Sigmoid colon (tissue), 7 donors: ENCODE measurements around the gene PRR7. TPM values are rescaled to one million over a fixed set of nuclear protein-coding genes. Genes with fewer than 3 reads are reported as not detected.

Source experiments
- DNase-seq: peaks from one replicate; pipeline ENCODE4 v3.0.0-alpha.2; 2019
- H3K27ac ChIP-seq, 4 donors: fragments of 200-600 bp; sonication (generic); one replicate each; pipeline ENCODE4 v1.5.1; 2016 to 2019; ENCODE audit warnings: mild to moderate bottlenecking in 1 of 4
- H3K27me3 ChIP-seq, 3 donors: fragments of 200-600 bp; sonication (generic); one replicate each; pipeline ENCODE4 v1.5.1; 2019; ENCODE audit warnings: mild to moderate bottlenecking in 1 of 3
- H3K36me3 ChIP-seq, 4 donors: fragments of 200-600 bp; sonication (generic); one replicate each; pipeline ENCODE4 v1.5.1; 2016 to 2019
- H3K4me1 ChIP-seq, 4 donors: fragments of 200-600 bp; sonication (generic); one replicate each; pipeline ENCODE4 v1.5.1; 2017 to 2019
- H3K4me3 ChIP-seq, 4 donors: fragments of 200-600 bp; sonication (generic); one replicate each; pipeline ENCODE4 v1.5.1; 2017 to 2019; ENCODE audit warnings: mild to moderate bottlenecking in 2 of 4, moderate library complexity in 1 of 4
- H3K9me3 ChIP-seq, 4 donors: fragments of 200-600 bp in 3 of 4; sonication (generic) in 3 of 4; one replicate each; pipeline versions ENCODE4 v1.5.1 to v1.6.1; 2013 to 2019
- CTCF ChIP-seq, 4 experiments: fragments of 450-650 bp in 3 of 4; fragments of 200-600 bp in 1 of 4; IDR thresholded peaks; one replicate each; pipeline ENCODE4 v1.5.1; 2016 to 2019; ENCODE audit warnings: antibody characterized with exemption in 4 of 4, mild to moderate bottlenecking in 3 of 4, moderate library complexity in 2 of 4
- EP300 ChIP-seq, 4 donors: sonication (generic); formaldehyde crosslinking; IDR thresholded peaks; one replicate each; pipeline ENCODE4 v1.6.1; 2017; ENCODE audit warnings: antibody characterized with exemption in 4 of 4
- POLR2A ChIP-seq, 2 donors: fragments of 450-650 bp; IDR thresholded peaks; one replicate each; pipeline ENCODE4 v1.6.1; 2016; ENCODE audit warnings: antibody characterized with exemption in 2 of 2, mild to moderate bottlenecking in 2 of 2, moderate library complexity in 2 of 2
- POLR2AphosphoS5 ChIP-seq, 4 donors: sonication (generic); formaldehyde crosslinking; IDR thresholded peaks; one replicate each; pipeline ENCODE4 v1.6.1; 2017; ENCODE audit warnings: antibody characterized with exemption in 4 of 4
- WGBS, 2 donors: extraction: QIAGEN DNeasy Blood & Tissue Kit; methylation state at CpG; one replicate each; pipeline ENCODE4 v1.1.7; 2013; 5-methylcytosine and 5-hydroxymethylcytosine counted together
- intact Hi-C: fragments of 100-400 bp; cut with DNase I; formaldehyde crosslinking; loops from one replicate; pipeline ENCODE4 v1.15.1; 2023
- polyA plus RNA-seq, 3 donors: library from polyadenylated mRNA; stranded (reverse); fragments of 200-250 nt; gene quantifications; one replicate each; pipeline ENCODE4 v1.2.3, GENCODE V29; 2013
- total RNA-seq, 4 donors: library from RNA; depleted of rRNA; stranded (reverse); fragments of >200 nt; gene quantifications; one replicate each; pipeline ENCODE4 v1.1.0, GENCODE V29; 2016
- donor health status: healthy with polysubstance abuse.
- donor health status: Bipolar disorder and iron deficiency.
- donor health status: healthy.

PRR7 gene
- total and polyA plus RNA-seq, 7 donors: 0.82 to 3.7 (median 2.2) TPM; not detected in 2

GRCh38 chr5:177427919-177428573, 18.6 kb upstream of the PRR7 start:
- DNase-seq: no peak
- TF ChIP-seq EP300 (IDR thresholded peaks at IDR 0.05) (no peak), CTCF (IDR thresholded peaks at IDR 0.05) (no peak), POLR2AphosphoS5 (IDR thresholded peaks at IDR 0.05) (no peak), POLR2A (IDR thresholded peaks at IDR 0.05) (no peak)
- Histone ChIP-seq H3K9me3 (no peaks in the 10 kb centered on the region), H3K27ac (peak overlapping the region; percentile 86 to 93 (median 89)), H3K27me3 (no peaks in the 10 kb centered on the region), H3K36me3 (peaks cover 2 to 27% (median 15%) of the 10 kb centered on the region in 4 donors), H3K4me3 (peak overlapping the region in 1 of 4 donors; percentile 85), H3K4me1 (peaks cover 0 to 45% (median 42%) of the 10 kb centered on the region in 4 donors)
- intact Hi-C loops: loop anchor here (2.0 kb wide), 2 partner anchors 27 to 71 kb away; no protein-coding TSS in a partner anchor
- WGBS, 2 donors: 54 to 74% methylated on average over 11 of the region's 11 CpGs

GRCh38 chr5:177428574-177429217, 17.9 kb upstream of the PRR7 start:
- no peaks in the 10 kb centered on the region for H3K9me3 ChIP-seq
- no peak overlapping the region for H3K4me3 ChIP-seq
- H3K4me1 ChIP-seq: peaks cover 0 to 45% (median 42%) of the 10 kb centered on the region in 4 donors
- peaks cover 9 to 33% (median 22%) of the 10 kb centered on the region in 4 donors for H3K36me3 ChIP-seq
- intact Hi-C loops: no loop called here
- TF ChIP-seq CTCF (IDR thresholded peaks at IDR 0.05) (no peak), POLR2AphosphoS5 (IDR thresholded peaks at IDR 0.05) (no peak), EP300 (IDR thresholded peaks at IDR 0.05) (no peak), POLR2A (IDR thresholded peaks at IDR 0.05) (no peak)
- peak overlapping the region in 3 of 4 donors; percentile 15 to 88 (median 86) for H3K27ac ChIP-seq
- no peaks in the 10 kb centered on the region for H3K27me3 ChIP-seq
- 69 to 83% methylated on average over 10 of the region's 10 CpGs for WGBS, 2 donors
- DNase-seq: no peak

- DNase-seq: peak; percentile 86
- H3K27ac ChIP-seq: peak overlapping the region in 2 of 4 donors; percentile 15 to 88
Observed at GRCh38 chr5:177429248-177430040, 17.2 kb upstream of the PRR7 start.

More at GRCh38 chr5:177429248-177430040, 17.2 kb upstream of the PRR7 start:
- TF ChIP-seq EP300 (IDR thresholded peaks at IDR 0.05): no peak
- no peak for TF ChIP-seq POLR2AphosphoS5 (IDR thresholded peaks at IDR 0.05)
- TF ChIP-seq CTCF (IDR thresholded peaks at IDR 0.05): no peak
- TF ChIP-seq POLR2A (IDR thresholded peaks at IDR 0.05): no peak
- H3K9me3 ChIP-seq: no peaks in the 10 kb centered on the region
- no peak overlapping the region for H3K4me3 ChIP-seq
- H3K27me3 ChIP-seq: no peaks in the 10 kb centered on the region
- 50 to 80% methylated on average over 6 of the region's 6 CpGs for WGBS, 2 donors
- H3K36me3 ChIP-seq: peaks cover 16 to 41% (median 29%) of the 10 kb centered on the region in 4 donors
- intact Hi-C loops: no loop called here
- peaks cover 0 to 45% (median 42%) of the 10 kb centered on the region in 4 donors for H3K4me1 ChIP-seq
